Muscle of leg (tissue), 11 donors: ENCODE measurements around the gene PPT2. TPM values are rescaled to one million over a fixed set of nuclear protein-coding genes. Genes with fewer than 3 reads are reported as not detected.
"Not testable (repeated sequence)": the region's sequence is repeated elsewhere in the genome, so short reads cannot be mapped to it uniquely, and the experiment has no call there.

ENCODE experiments used
- DNase-seq: peaks from one replicate; pipeline ENCODE4 v3.0.0; 2013
- H3K27ac ChIP-seq: one replicate; pipeline ENCODE4 v1.5.1; 2013; ENCODE audit warnings: mild to moderate bottlenecking, low read length, control low read depth
- H3K27me3 ChIP-seq: one replicate; pipeline ENCODE4 v1.6.1; 2013; ENCODE audit warnings: low read length; ENCODE audit not compliant: control insufficient read depth, insufficient read depth
- H3K36me3 ChIP-seq: one replicate; pipeline ENCODE4 v1.6.1; 2013; ENCODE audit warnings: low read length; ENCODE audit not compliant: control insufficient read depth, insufficient read depth
- H3K4me1 ChIP-seq: one replicate; pipeline ENCODE4 v1.6.1; 2013; ENCODE audit warnings: low read length; ENCODE audit not compliant: control insufficient read depth, insufficient read depth
- H3K4me3 ChIP-seq: one replicate; pipeline ENCODE4 v1.5.1; 2013; ENCODE audit warnings: low read length, control low read depth
- H3K9me3 ChIP-seq: replicated peaks from 2 replicates; pipeline ENCODE4 v1.6.1; 2013; ENCODE audit warnings: low read depth, low read length; ENCODE audit not compliant: control insufficient read depth
- WGBS: methylation state at CpG from one replicate; pipeline ENCODE4 v1.1.5; 2013; ENCODE audit warnings: missing lambda C conversion rate; ENCODE audit not compliant: insufficient coverage; 5-methylcytosine and 5-hydroxymethylcytosine counted together
- polyA plus RNA-seq, 8 donors: library from polyadenylated mRNA; unstranded; fragments of 120-200 nt; gene quantifications; one replicate each; pipeline versions ENCODE4 v1.2.1 to v1.2.3, GENCODE V29; 2013; ENCODE audit warnings: inconsistent platforms in 1 of 8, low replicate concordance in 1 of 8; ENCODE audit not compliant: insufficient read length in 8 of 8, insufficient read depth in 1 of 8
- total RNA-seq: library from RNA; stranded (reverse); fragments of 120-200 nt; gene quantifications from one replicate; pipeline ENCODE4 v1.2.4, GENCODE V29; 2013

PPT2 gene
- total and polyA plus RNA-seq, 9 donors: 15.3 to 35.7 (median 30.9) TPM

- no peak overlapping the region for H3K4me3 ChIP-seq
- DNase-seq: peak; percentile 17
- no peak overlapping the region for H3K27ac ChIP-seq
- H3K36me3 ChIP-seq: peaks cover 55% of the 10 kb centered on the region
- H3K9me3 ChIP-seq: no peaks in the 10 kb centered on the region
- no peaks in the 10 kb centered on the region for H3K27me3 ChIP-seq
- WGBS: 76% methylated on average over 9 of the region's 10 CpGs
- H3K4me1 ChIP-seq: peaks cover 38% of the 10 kb centered on the region
Measured at GRCh38 chr6:32182555-32182981, 28.6 kb downstream of the PPT2 start.

- WGBS: 100% methylated on average over 1 of the region's 3 CpGs
- H3K4me1 ChIP-seq: peaks cover 42% of the 10 kb centered on the region
- H3K27me3 ChIP-seq: no peaks in the 10 kb centered on the region
- H3K9me3 ChIP-seq: no peaks in the 10 kb centered on the region
- peak; percentile 6 for DNase-seq
- H3K27ac ChIP-seq: peak overlapping the region; percentile 9
- no peak overlapping the region for H3K4me3 ChIP-seq
- peaks cover 60% of the 10 kb centered on the region for H3K36me3 ChIP-seq
Measured at GRCh38 chr6:32183030-32183429, 29.1 kb downstream of the PPT2 start.

GRCh38 chr6:32183483-32184083 is 29.6 kb downstream of the PPT2 start:
- DNase-seq: peak; percentile 33
- Histone ChIP-seq H3K9me3 (no peaks in the 10 kb centered on the region), H3K27me3 (no peaks in the 10 kb centered on the region), H3K4me1 (peaks cover 46% of the 10 kb centered on the region), H3K27ac (peak overlapping the region; percentile 9), H3K4me3 (no peak overlapping the region), H3K36me3 (peaks cover 61% of the 10 kb centered on the region)
- 60% methylated on average over 10 of the region's 15 CpGs for WGBS

- Histone ChIP-seq H3K36me3 (peaks cover 61% of the 10 kb centered on the region), H3K4me3 (no peak within 1 kb of the TSS)
- 100% methylated on average over 2 of the region's 6 CpGs for WGBS
Measured at GRCh38 chr6:32184084-32184640, 30.2 kb downstream of the PPT2 start, which contains the start of gene AGER. Gene AGER, minus strand, starts transcription at chr6:32184253. Its CDS starts 31 bp downstream, at chr6:32184222.

GRCh38 chr6:32185681-32186131 is 31.8 kb downstream of the PPT2 start:
- not testable (repeated sequence) for H3K9me3 ChIP-seq, H3K27me3 ChIP-seq, H3K4me3 ChIP-seq
- Histone ChIP-seq H3K4me1 (peaks cover 42% of the 10 kb centered on the region), H3K27ac (peak overlapping the region; percentile 36), H3K36me3 (peaks cover 55% of the 10 kb centered on the region)
- WGBS: 29% methylated on average over 1 of the region's 11 CpGs
- DNase-seq: peak; percentile 84

More at GRCh38 chr6:32184084-32184640, 30.2 kb downstream of the PPT2 start, which contains the start of gene AGER:
- no peaks in the 10 kb centered on the region for H3K9me3 ChIP-seq
- H3K27ac ChIP-seq: peak within 1 kb of the TSS; percentile 9
- peaks cover 46% of the 10 kb centered on the region for H3K4me1 ChIP-seq
- peak; percentile 11 for DNase-seq
- no peaks in the 10 kb centered on the region for H3K27me3 ChIP-seq

- DNase-seq: peak; percentile 11
- H3K27me3 ChIP-seq, H3K4me3 ChIP-seq, H3K9me3 ChIP-seq: not testable (repeated sequence)
- WGBS: 57% methylated on average over 6 of the region's 10 CpGs
- H3K4me1 ChIP-seq: peaks cover 48% of the 10 kb centered on the region
- peaks cover 49% of the 10 kb centered on the region for H3K36me3 ChIP-seq
- H3K27ac ChIP-seq: peak overlapping the region; percentile 36
Measured at GRCh38 chr6:32186151-32186840, 32.4 kb downstream of the PPT2 start.

- H3K36me3 ChIP-seq: peaks cover 46% of the 10 kb centered on the region
- H3K4me3 ChIP-seq: no peak overlapping the region
- peak; percentile 17 for DNase-seq
- H3K27me3 ChIP-seq: no peaks in the 10 kb centered on the region
- peak overlapping the region; percentile 75 for H3K27ac ChIP-seq
- H3K4me1 ChIP-seq: peaks cover 55% of the 10 kb centered on the region
- 76% methylated on average over 6 of the region's 12 CpGs for WGBS
- H3K9me3 ChIP-seq: no peaks in the 10 kb centered on the region
Measured at GRCh38 chr6:32187009-32187709, 33.2 kb downstream of the PPT2 start.

GRCh38 chr6:32187725-32188380 is 33.9 kb downstream of the PPT2 start:
- 75% methylated on average over 3 of the region's 18 CpGs for WGBS
- peak overlapping the region; percentile 75 for H3K27ac ChIP-seq
- H3K4me1 ChIP-seq: peaks cover 61% of the 10 kb centered on the region

GRCh38 chr6:32188381-32189068 is 34.6 kb downstream of the PPT2 start:
- H3K4me1 ChIP-seq: peaks cover 61% of the 10 kb centered on the region
- peak; percentile 70 for DNase-seq

More at GRCh38 chr6:32187725-32188380, 33.9 kb downstream of the PPT2 start:
- DNase-seq: peak; percentile 22
- H3K9me3 ChIP-seq, H3K27me3 ChIP-seq: not testable (repeated sequence)
- Histone ChIP-seq H3K36me3 (peaks cover 39% of the 10 kb centered on the region), H3K4me3 (peak overlapping the region; percentile 80)

More at GRCh38 chr6:32188381-32189068, 34.6 kb downstream of the PPT2 start:
- no peaks in the 10 kb centered on the region for H3K9me3 ChIP-seq
- peak overlapping the region; percentile 96 for H3K27ac ChIP-seq
- no peaks in the 10 kb centered on the region for H3K27me3 ChIP-seq
- WGBS: 4% methylated on average over 10 of the region's 13 CpGs
- peaks cover 32% of the 10 kb centered on the region for H3K36me3 ChIP-seq
- H3K4me3 ChIP-seq: peak overlapping the region; percentile 80
